HL-60 (cell line): ENCODE data around the gene RFTN1.

Experiments used
- DNase-seq, 2 experiments: peaks; one replicate each; pipeline ENCODE4 v3.0.0-alpha.2; 2010 to 2020; ENCODE audit warnings: low read depth in 1 of 2, low spot score in 1 of 2
- H3K27ac ChIP-seq: fragments of 250-450 bp; sonication (Bioruptor Pico); replicated peaks from 2 replicates; pipeline ENCODE4 v1.5.1; 2020; ENCODE audit warnings: mild to moderate bottlenecking, moderate library complexity
- H3K27me3 ChIP-seq: fragments of 250-450 bp; sonication (Bioruptor Pico); 2 replicates; pipeline ENCODE4 v1.5.1; 2021; ENCODE audit warnings: mild to moderate bottlenecking, moderate library complexity; ENCODE audit not compliant: insufficient read depth, poor library complexity, severe bottlenecking
- H3K4me3 ChIP-seq: replicated peaks from 2 replicates; pipeline ENCODE4 v1.5.1; 2011; ENCODE audit warnings: mild to moderate bottlenecking, control low read depth, low read length; ENCODE audit not compliant: insufficient read depth
- CTCF ChIP-seq: IDR thresholded peaks from one replicate; pipeline ENCODE4 v1.5.1; 2011; ENCODE audit warnings: low read length, control low read depth, inconsistent platforms; ENCODE audit not compliant: insufficient read depth
- GABPA ChIP-seq: IDR thresholded peaks from 2 replicates; pipeline ENCODE4 v1.6.1; 2012; ENCODE audit warnings: low read depth
- POLR2AphosphoS5 ChIP-seq: IDR thresholded peaks from 2 replicates; pipeline ENCODE4 v1.6.1; 2012; ENCODE audit warnings: low read depth
- REST ChIP-seq: IDR thresholded peaks from 2 replicates; pipeline ENCODE4 v1.6.1; 2012; ENCODE audit warnings: low read depth; ENCODE audit not compliant: insufficient replicate concordance
- SPI1 ChIP-seq: IDR thresholded peaks from 2 replicates; pipeline ENCODE4 v1.6.1; 2012; ENCODE audit warnings: low read depth, mild to moderate bottlenecking, borderline replicate concordance

RFTN1 gene

GRCh38 chr3:16308727-16309126, 204.8 kb downstream of the RFTN1 start:
- DNase-seq, result no peak

GRCh38 chr3:16307832-16308531, 205.5 kb downstream of the RFTN1 start:
- TF ChIP-seq CTCF (no peak), REST (no peak)
- no peak for DNase-seq
- Histone ChIP-seq H3K27ac (no peak overlapping the region), H3K4me3 (no peak overlapping the region), H3K27me3 (no peaks in the 10 kb centered on the region)

More at GRCh38 chr3:16308727-16309126, 204.8 kb downstream of the RFTN1 start:
- no peak overlapping the region for H3K4me3 ChIP-seq
- no peak overlapping the region for H3K27ac ChIP-seq
- no peaks in the 10 kb centered on the region for H3K27me3 ChIP-seq
- TF ChIP-seq GABPA (no peak), SPI1 (no peak), REST (no peak), CTCF (no peak), POLR2AphosphoS5 (no peak)

- Histone ChIP-seq H3K4me3 (no peak overlapping the region), H3K27ac (no peak overlapping the region), H3K27me3 (no peaks in the 10 kb centered on the region)
- DNase-seq, result no peak
- TF ChIP-seq GABPA, result no peak
Measured at GRCh38 chr3:16305111-16305541, 208.4 kb downstream of the RFTN1 start.

GRCh38 chr3:16304061-16305010, 209.2 kb downstream of the RFTN1 start:
- DNase-seq, result no peak
- TF ChIP-seq CTCF, result no peak
- TF ChIP-seq SPI1, result no peak
- TF ChIP-seq POLR2AphosphoS5, result no peak
- TF ChIP-seq GABPA, result no peak
- no peak for TF ChIP-seq REST
- Histone ChIP-seq H3K4me3 (no peak overlapping the region), H3K27me3 (no peaks in the 10 kb centered on the region), H3K27ac (no peak overlapping the region)
